Stromal cell of bone marrow (primary cell): ENCODE results near the gene SPOCK1.

Experiments used
- DNase-seq: peaks from one replicate; pipeline ENCODE4 v3.0.0-alpha.2; 2012; ENCODE audit warnings: low read depth

Gene SPOCK1

GRCh38 chr5:137442660-137443059, 56.5 kb downstream of the SPOCK1 start:
- DNase-seq, result no peak

GRCh38 chr5:137441476-137441875, 57.6 kb downstream of the SPOCK1 start:
- no peak for DNase-seq

GRCh38 chr5:137440795-137441194, 58.3 kb downstream of the SPOCK1 start:
- DNase-seq, result no peak

GRCh38 chr5:137439645-137440044, 59.5 kb downstream of the SPOCK1 start:
- no peak for DNase-seq

GRCh38 chr5:137438932-137439331, 60.2 kb downstream of the SPOCK1 start:
- no peak for DNase-seq

GRCh38 chr5:137437774-137438173, 61.4 kb downstream of the SPOCK1 start:
- no peak for DNase-seq

- DNase-seq, result no peak
These were observed 65.6 kb downstream of the SPOCK1 start for GRCh38 chr5:137433539-137433938.

GRCh38 chr5:137432376-137432775, 66.8 kb downstream of the SPOCK1 start:
- no peak for DNase-seq

GRCh38 chr5:137431051-137431450, 68.1 kb downstream of the SPOCK1 start:
- DNase-seq, result no peak

- DNase-seq, result peak; percentile 57
These were observed 83.9 kb downstream of the SPOCK1 start for GRCh38 chr5:137415231-137415681.

GRCh38 chr5:137414112-137414755, 84.9 kb downstream of the SPOCK1 start:
- no peak for DNase-seq

- DNase-seq, result no peak
These were observed 87.0 kb downstream of the SPOCK1 start for GRCh38 chr5:137412136-137412535.

- DNase-seq, result no peak
These were observed 88.7 kb downstream of the SPOCK1 start for GRCh38 chr5:137410234-137411010.

- DNase-seq, result no peak
These were observed 89.4 kb downstream of the SPOCK1 start for GRCh38 chr5:137409736-137410135.

GRCh38 chr5:137407090-137407489, 92.0 kb downstream of the SPOCK1 start:
- DNase-seq, result no peak

GRCh38 chr5:137405393-137405792, 93.7 kb downstream of the SPOCK1 start:
- no peak for DNase-seq

GRCh38 chr5:137403869-137404268, 95.3 kb downstream of the SPOCK1 start:
- no peak for DNase-seq

GRCh38 chr5:137402436-137403187, 96.5 kb downstream of the SPOCK1 start:
- DNase-seq, result no peak

- DNase-seq, result no peak
These were observed 97.2 kb downstream of the SPOCK1 start for GRCh38 chr5:137401946-137402345.

- DNase-seq, result no peak
These were observed 98.6 kb downstream of the SPOCK1 start for GRCh38 chr5:137400571-137400970.

- DNase-seq, result peak; percentile 40
These were observed 99.2 kb downstream of the SPOCK1 start for GRCh38 chr5:137399911-137400310.

GRCh38 chr5:137398751-137399150, 100.4 kb downstream of the SPOCK1 start:
- no peak for DNase-seq

GRCh38 chr5:137398154-137398553, 101.0 kb downstream of the SPOCK1 start:
- DNase-seq, result no peak
